Measurements from ENCODE around the gene PUS10. TPM values are rescaled to one million over a fixed set of nuclear protein-coding genes. Genes with fewer than 3 reads are reported as not detected.
"Not testable (repeated sequence)": the region's sequence is repeated elsewhere in the genome, so short reads cannot be mapped to it uniquely, and the experiment has no call there.

PUS10 gene
- total RNA-seq, 4 donors from 2014 or later, result 1.0 to 5.0 (median 3.5) TPM

- Histone ChIP-seq H3K27ac (no peak overlapping the region), H3K36me3 (no peaks in the 10 kb centered on the region), H3K4me3 (no peak overlapping the region), H3K9me3 (peaks cover 0 to 12% (median 0%) of the 10 kb centered on the region in 3 donors), H3K27me3 (no peaks in the 10 kb centered on the region), H3K4me1 (no peaks in the 10 kb centered on the region)
- TF ChIP-seq POLR2A (IDR thresholded peaks at IDR 0.05) (no peak), CTCF (IDR thresholded peaks at IDR 0.05 in 4 of 5, conservative IDR thresholded peaks at IDR 0.05 in 1 of 5) (no peak)
- ATAC-seq (no peak), DNase-seq (no peak)
- in situ Hi-C loops (cut with MboI; ENCODE audit: low sequenced_read_pairs in 4 of 4) (loop anchor here in 1 of 4 donors (10.0 kb wide), 1 partner anchor 289 kb away; no protein-coding TSS in a partner anchor), intact Hi-C loops (cut with DNase I; ENCODE audit: low total_unique reads) (loop anchor here (10.0 kb wide), 1 partner anchor 199 kb away; no protein-coding TSS in a partner anchor)
These were observed 23.9 kb downstream of the PUS10 start for GRCh38 chr2:60994131-60994530.

DNA sequence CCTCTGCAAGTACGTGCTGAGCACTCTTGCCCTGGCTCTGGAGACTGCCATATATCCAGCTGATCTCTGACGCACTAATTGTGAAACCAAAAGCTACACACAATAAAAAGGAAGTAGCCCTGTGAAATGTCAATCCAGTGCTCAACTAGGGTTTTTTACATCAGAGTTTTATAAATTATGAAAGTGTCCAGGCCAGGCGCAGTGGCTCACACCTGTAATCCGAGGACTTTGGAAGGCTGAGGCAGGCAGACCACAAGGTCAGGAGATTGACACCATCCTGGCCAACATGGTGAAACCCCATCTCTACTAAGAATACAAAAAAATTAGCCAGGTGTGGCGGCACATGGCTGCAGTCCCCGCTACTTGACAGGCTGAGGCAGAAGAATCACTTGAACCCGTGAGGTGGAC is 25.1 kb downstream of the PUS10 start:
- ATAC-seq (no peak), DNase-seq (no peak)
- no peak overlapping the region for H3K4me3 ChIP-seq
- H3K27ac ChIP-seq, result peak overlapping the region in 1 of 4 donors; percentile 22
- H3K36me3 ChIP-seq, result no peaks in the 10 kb centered on the region
- H3K4me1 ChIP-seq, result no peaks in the 10 kb centered on the region
- intact Hi-C loops (cut with DNase I; ENCODE audit: low total_unique reads), result loop anchor here (10.0 kb wide), 1 partner anchor 198 kb away; no protein-coding TSS in a partner anchor
- in situ Hi-C loops (cut with MboI; ENCODE audit: low sequenced_read_pairs in 4 of 4), result loop anchor here in 1 of 4 donors (10.0 kb wide), 1 partner anchor 288 kb away; no protein-coding TSS in a partner anchor
- H3K27me3 ChIP-seq, result no peaks in the 10 kb centered on the region
- H3K9me3 ChIP-seq, result peaks cover 0 to 12% (median 0%) of the 10 kb centered on the region in 3 donors
- TF ChIP-seq CTCF (IDR thresholded peaks at IDR 0.05 in 4 of 5, conservative IDR thresholded peaks at IDR 0.05 in 1 of 5) (no peak), POLR2A (IDR thresholded peaks at IDR 0.05) (peak in 1 of 2 donors; percentile 11)

DNA sequence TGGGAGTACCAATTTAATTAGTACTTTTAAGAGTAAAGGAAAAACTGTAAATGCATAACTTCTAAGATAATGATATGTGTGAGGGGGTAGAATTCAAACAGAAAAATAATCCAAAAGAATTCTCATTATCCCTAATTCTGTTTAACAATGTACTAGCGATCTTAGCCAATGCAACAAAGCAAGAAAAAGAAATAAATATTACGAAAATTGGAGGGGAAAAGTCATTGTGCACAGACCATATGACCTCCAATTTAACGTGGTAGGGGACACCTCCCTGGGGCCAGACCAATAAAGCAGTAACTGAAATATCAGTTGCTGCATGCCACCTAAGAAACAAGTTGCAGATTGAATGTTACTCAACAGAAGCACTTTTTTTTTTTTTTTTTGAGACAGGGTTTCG is 26.4 kb downstream of the PUS10 start:
- in situ Hi-C loops (cut with MboI; ENCODE audit: low sequenced_read_pairs in 4 of 4) (loop anchor here in 1 of 4 donors (10.0 kb wide), 1 partner anchor 287 kb away; no protein-coding TSS in a partner anchor), intact Hi-C loops (cut with DNase I; ENCODE audit: low total_unique reads) (loop anchor here (10.0 kb wide), 1 partner anchor 197 kb away; no protein-coding TSS in a partner anchor)
- H3K9me3 ChIP-seq, result peaks cover 0 to 12% (median 0%) of the 10 kb centered on the region in 3 donors

DNA sequence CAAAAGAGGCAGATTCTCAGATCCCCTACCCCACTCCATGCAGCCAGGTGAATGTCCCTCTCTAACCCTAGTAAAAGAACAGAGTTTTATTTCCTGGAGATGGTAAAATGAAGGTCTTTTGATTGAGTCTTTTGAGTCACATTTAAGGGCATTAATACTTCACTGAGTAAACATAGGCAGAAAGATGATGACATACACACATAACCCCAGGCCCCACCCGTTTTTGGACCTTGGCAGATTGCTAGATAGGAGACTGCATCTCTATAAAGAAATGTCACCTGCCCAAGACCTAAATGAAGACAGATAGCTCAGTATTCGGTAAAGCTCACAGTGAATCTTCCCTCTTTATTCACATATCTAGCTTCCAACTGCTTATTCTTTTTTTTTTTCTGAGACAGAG is 28.8 kb downstream of the PUS10 start:
- H3K9me3 ChIP-seq, result peaks cover 0 to 12% (median 0%) of the 10 kb centered on the region in 3 donors
- TF ChIP-seq POLR2A (IDR thresholded peaks at IDR 0.05) (no peak), CTCF (IDR thresholded peaks at IDR 0.05 in 4 of 5, conservative IDR thresholded peaks at IDR 0.05 in 1 of 5) (no peak)
- no peaks in the 10 kb centered on the region for H3K27me3 ChIP-seq
- H3K27ac ChIP-seq, result no peak overlapping the region
- H3K4me3 ChIP-seq, result no peak overlapping the region
- ATAC-seq, result no peak
- DNase-seq, result no peak
- no peaks in the 10 kb centered on the region for H3K4me1 ChIP-seq
- in situ Hi-C loops (cut with MboI; ENCODE audit: low sequenced_read_pairs in 4 of 4) (no loop called here), intact Hi-C loops (cut with DNase I; ENCODE audit: low total_unique reads) (no loop called here)
- H3K36me3 ChIP-seq, result no peaks in the 10 kb centered on the region

More for the DNA sequence above, 26.4 kb downstream of the PUS10 start:
- no peaks in the 10 kb centered on the region for H3K4me1 ChIP-seq
- no peaks in the 10 kb centered on the region for H3K36me3 ChIP-seq
- DNase-seq, result no peak
- TF ChIP-seq POLR2A (IDR thresholded peaks at IDR 0.05) (no peak), CTCF (IDR thresholded peaks at IDR 0.05 in 4 of 5, conservative IDR thresholded peaks at IDR 0.05 in 1 of 5) (no peak)
- no peaks in the 10 kb centered on the region for H3K27me3 ChIP-seq
- ATAC-seq, result no peak
- H3K4me3 ChIP-seq, result no peak overlapping the region
- no peak overlapping the region for H3K27ac ChIP-seq

- H3K4me3 ChIP-seq; ATAC-seq; H3K4me1 ChIP-seq; H3K27ac ChIP-seq; H3K27me3 ChIP-seq; intact Hi-C loops (cut with DNase I; ENCODE audit: low total_unique reads); H3K36me3 ChIP-seq; DNase-seq; in situ Hi-C loops (cut with MboI; ENCODE audit: low sequenced_read_pairs in 4 of 4): not testable (repeated sequence)
- peaks cover 0 to 12% (median 0%) of the 10 kb centered on the region in 3 donors for H3K9me3 ChIP-seq
These were observed 30.4 kb downstream of the PUS10 start for GRCh38 chr2:60987656-60988055.
